Heart left ventricle (tissue), 16 donors: ENCODE results near the gene IGF1R. TPM values are rescaled to one million over a fixed set of nuclear protein-coding genes. Genes with fewer than 3 reads are reported as not detected.
A peak's percentile ranks its signal among the peaks of the same experiment; 100 is the strongest.

Experiments used
- ATAC-seq, 4 donors: fragments of 200-7000 bp; cut with Tn5 transposase; one replicate each; pipeline ENCODE4 v1.9.1; 2020 to 2022; ENCODE audit warnings: moderate library complexity in 4 of 4, mild to moderate bottlenecking in 3 of 4, moderate number of reproducible peaks in 1 of 4
- DNase-seq, 5 donors: peaks; one replicate each; pipeline ENCODE4 v3.0.0-alpha.2; 2020
- H3K27ac ChIP-seq, 12 donors: fragments of 200-600 bp; sonication (generic) in 4 of 12; one replicate each; pipeline versions ENCODE4 v1.5.0 to v1.8.0; 2016 to 2022; ENCODE audit warnings: mild to moderate bottlenecking in 2 of 12
- H3K27me3 ChIP-seq, 9 donors: fragments of 200-600 bp; sonication (generic) in 2 of 9; one replicate each; pipeline versions ENCODE4 v1.5.1 to v1.8.0; 2016 to 2022; ENCODE audit warnings: mild to moderate bottlenecking in 3 of 9
- H3K36me3 ChIP-seq, 9 donors: fragments of 200-600 bp; sonication (generic) in 2 of 9; one replicate each; pipeline versions ENCODE4 v1.5.0 to v1.8.0; 2018 to 2022; ENCODE audit warnings: mild to moderate bottlenecking in 2 of 9
- H3K4me1 ChIP-seq, 12 donors: fragments of 200-600 bp; sonication (generic) in 4 of 12; one replicate each; pipeline versions ENCODE4 v1.5.0 to v1.8.0; 2016 to 2022; ENCODE audit warnings: mild to moderate bottlenecking in 3 of 12
- H3K4me3 ChIP-seq, 12 donors: fragments of 200-600 bp; sonication (generic) in 4 of 12; one replicate each; pipeline versions ENCODE4 v1.5.0 to v1.8.0; 2017 to 2022; ENCODE audit warnings: mild to moderate bottlenecking in 9 of 12, moderate library complexity in 4 of 12
- H3K9me3 ChIP-seq, 12 donors: fragments of 200-600 bp; sonication (generic) in 4 of 12; one replicate each; pipeline versions ENCODE4 v1.5.0 to v1.8.0; 2016 to 2022; ENCODE audit warnings: mild to moderate bottlenecking in 1 of 12
- CTCF ChIP-seq, 12 donors: fragments of 200-600 bp; sonication (generic) in 4 of 12; IDR thresholded peaks; one replicate each; pipeline versions ENCODE4 v1.5.0 to v1.8.0; 2018 to 2022; ENCODE audit warnings: antibody characterized with exemption in 12 of 12, mild to moderate bottlenecking in 5 of 12
- POLR2A ChIP-seq, 2 donors: fragments of 450-650 bp; IDR thresholded peaks; one replicate each; pipeline ENCODE4 v1.6.1; 2017; ENCODE audit warnings: antibody characterized with exemption in 2 of 2, mild to moderate bottlenecking in 2 of 2, moderate library complexity in 2 of 2
- WGBS, 4 donors: extraction: QIAGEN DNeasy Blood & Tissue Kit in 2 of 4; methylation state at CpG; one replicate each; pipeline versions ENCODE4 v1.1.5 to v1.1.7; 2013 to 2018; 5-methylcytosine and 5-hydroxymethylcytosine counted together
- intact Hi-C, 10 donors: fragments of 100-400 bp; cut with DNase I; formaldehyde crosslinking; loops; one replicate each; pipeline versions ENCODE4 v1.11.1 to v1.14.2; 2022
- polyA plus RNA-seq, 2 donors: library from polyadenylated mRNA; stranded (reverse); fragments of 200-250 nt; gene quantifications; one replicate each; pipeline ENCODE4 v1.2.3, GENCODE V29; 2013
- total RNA-seq, 9 donors: library from RNA; depleted of rRNA in 2 of 9; stranded (reverse); fragments of >200 nt in 2 of 9; fragmentation: NEBNext Ultra II Directional in 3 of 9; extraction: Animal tissue kit (Norgen Biotek cat#: 25700) in 3 of 9; gene quantifications; one replicate each; pipeline versions ENCODE4 v1.1.0 to v1.2.4, GENCODE V29; 2016 to 2023
- donor health status: ischemic (EF 13 %, LVEDD 7.1; RV severe dilation, severe dysfunction).
- donor health status: healthy with polysubstance abuse.
- donor health status: DM: no; HTN: yes; CAD: no.
- donor health status: DM: no; HTN: no; CAD: no.
- donor health status: ischemic (EF 25% LVEDD 6.9; RV normal size, moderate dysfunction).
- donor health status: ischemic (EF 25% LVEDD 5.7; RV mildly dilated, moderate dysfunction).
- donor health status: healthy.
- donor health status: DM: yes; HTN: yes; CAD: no.
- donor health status: ischemic (EF 35%, LVEDD 5.7; RV mildly dilated, moderate dysfunction).
- donor health status: nonischemic (EF 11% LVEDD 7.7; RV severe dilation, severe dysfunction).
- donor health status: DM: yes; HTN: yes; CAD: no.
- donor health status: PGD.
- donor health status: ischemic (EF 29% LVEDD 5.4; RV normal size, mild dysfunction).
- donor health status: nonischemic (EF 23%, LVEDD 6.1; RV moderate dilation, normal function).

The IGF1R gene
- total and polyA plus RNA-seq, 11 donors: 7.4 to 93.1 (median 40.5) TPM

GRCh38 chr15:98765610-98766009 lies 117.3 kb downstream of the IGF1R start:
- Histone ChIP-seq H3K4me1 (peaks cover 0 to 51% (median 27%) of the 10 kb centered on the region in 12 donors), H3K27ac (no peak overlapping the region)
- no peak for TF ChIP-seq POLR2A (IDR thresholded peaks at IDR 0.05)
- TF ChIP-seq CTCF (IDR thresholded peaks at IDR 0.05): no peak

GRCh38 chr15:98767692-98768091 lies 119.4 kb downstream of the IGF1R start:
- Histone ChIP-seq H3K4me1 (peaks cover 0 to 57% (median 29%) of the 10 kb centered on the region in 12 donors), H3K27me3 (no peaks in the 10 kb centered on the region), H3K9me3 (no peaks in the 10 kb centered on the region), H3K36me3 (no peaks in the 10 kb centered on the region), H3K4me3 (no peak overlapping the region), H3K27ac (no peak overlapping the region)
- no peak for DNase-seq
- TF ChIP-seq CTCF (IDR thresholded peaks at IDR 0.05) (no peak), POLR2A (IDR thresholded peaks at IDR 0.05) (no peak)
- intact Hi-C loops: no loop called here
- no peak for ATAC-seq
- 82 to 88% (median 87%) methylated on average over 4 of the region's 4 CpGs for WGBS, 4 donors

More at GRCh38 chr15:98765610-98766009, 117.3 kb downstream of the IGF1R start:
- Histone ChIP-seq H3K36me3 (no peaks in the 10 kb centered on the region), H3K9me3 (no peaks in the 10 kb centered on the region), H3K27me3 (no peaks in the 10 kb centered on the region), H3K4me3 (no peak overlapping the region)
- ATAC-seq: peak in 1 of 4 donors; percentile 13
- intact Hi-C loops: no loop called here
- no peak for DNase-seq
- WGBS, 4 donors: 95 to 100% (median 96%) methylated on average over 2 of the region's 2 CpGs

- no peaks in the 10 kb centered on the region for H3K9me3 ChIP-seq
- 47 to 64% (median 59%) methylated on average over 6 of the region's 6 CpGs for WGBS, 4 donors
- peaks cover 0 to 60% (median 26%) of the 10 kb centered on the region in 12 donors for H3K4me1 ChIP-seq
- H3K36me3 ChIP-seq: no peaks in the 10 kb centered on the region
- DNase-seq (peak in 2 of 5 donors; percentile 45 to 49), ATAC-seq (peak; percentile 76 to 84 (median 81))
- H3K27me3 ChIP-seq: no peaks in the 10 kb centered on the region
- no peak for TF ChIP-seq POLR2A (IDR thresholded peaks at IDR 0.05)
- no peak for TF ChIP-seq CTCF (IDR thresholded peaks at IDR 0.05)
- intact Hi-C loops: loop anchor here in 7 of 10 donors (5.0 to 10.0 kb wide), 7 partner anchors 107 to 305 kb away; no protein-coding TSS in a partner anchor
- H3K4me3 ChIP-seq: no peak overlapping the region
- H3K27ac ChIP-seq: peak overlapping the region in 8 of 12 donors; percentile 13 to 56 (median 36)
Measured at GRCh38 chr15:98769867-98770266, 121.5 kb downstream of the IGF1R start.

GRCh38 chr15:98770984-98771383 lies 122.6 kb downstream of the IGF1R start:
- ATAC-seq: peak in 1 of 4 donors; percentile 10

More at GRCh38 chr15:98770984-98771383, 122.6 kb downstream of the IGF1R start:
- Histone ChIP-seq H3K36me3 (no peaks in the 10 kb centered on the region), H3K4me3 (no peak overlapping the region), H3K9me3 (no peaks in the 10 kb centered on the region), H3K4me1 (peaks cover 0 to 71% (median 28%) of the 10 kb centered on the region in 12 donors), H3K27ac (peak overlapping the region in 1 of 12 donors; percentile 56), H3K27me3 (no peaks in the 10 kb centered on the region)
- DNase-seq: no peak
- intact Hi-C loops: loop anchor here in 7 of 10 donors (5.0 to 10.0 kb wide), 7 partner anchors 106 to 304 kb away; no protein-coding TSS in a partner anchor
- 58 to 72% (median 65%) methylated on average over 3 of the region's 3 CpGs for WGBS, 4 donors
- TF ChIP-seq POLR2A (IDR thresholded peaks at IDR 0.05) (no peak), CTCF (IDR thresholded peaks at IDR 0.05) (no peak)
